HepG2 (cell line): ENCODE results near the gene PSMD5. TPM values are rescaled to one million over a fixed set of nuclear protein-coding genes. Genes with fewer than 3 reads are reported as not detected.

Source experiments
- ATF7-NPFF ChIP-seq: sonication (generic); formaldehyde crosslinking; IDR thresholded peaks from 2 replicates; pipeline ENCODE4 v1.8.1; 2023; ENCODE audit warnings: mild to moderate bottlenecking, low read depth, missing genetic modification reagents, moderate library complexity
- BATF2 ChIP-seq: sonication (generic); formaldehyde crosslinking; IDR thresholded peaks from 2 replicates; pipeline ENCODE4 v1.8.0; 2022; ENCODE audit warnings: mild to moderate bottlenecking, missing genetic modification reagents, moderate library complexity
- CCDC6 ChIP-seq: sonication (generic); formaldehyde crosslinking; IDR thresholded peaks from 2 replicates; pipeline ENCODE4 v1.8.1; 2022; ENCODE audit warnings: mild to moderate bottlenecking, missing genetic modification reagents, moderate library complexity
- EP300 ChIP-seq, 3 experiments: sonication (generic) in 1 of 3; formaldehyde crosslinking in 1 of 3; IDR thresholded peaks; 2 replicates each; pipeline versions ENCODE4 v1.5.1 to v1.6.1; 2011 to 2020; ENCODE audit warnings: low read depth in 2 of 3, low read length in 2 of 3, borderline replicate concordance in 1 of 3, improper control_type of control experiment in 1 of 3, mild to moderate bottlenecking in 1 of 3, missing genetic modification reagents in 1 of 3, moderate library complexity in 1 of 3
- ERF ChIP-seq: IDR thresholded peaks from 2 replicates; pipeline ENCODE4 v1.6.1; 2018; ENCODE audit warnings: missing biosample characterization, missing genetic modification reagents
- JUNB ChIP-seq: sonication (generic); formaldehyde crosslinking; IDR thresholded peaks from 2 replicates; pipeline ENCODE4 v1.8.0; 2022; ENCODE audit warnings: missing genetic modification reagents, mild to moderate bottlenecking, borderline replicate concordance
- KLF15 ChIP-seq: sonication (generic); formaldehyde crosslinking; IDR thresholded peaks from 2 replicates; pipeline ENCODE4 v1.8.1; 2023; ENCODE audit warnings: borderline replicate concordance, mild to moderate bottlenecking, inconsistent platforms, missing genetic modification reagents, mixed read lengths
- MIER3 ChIP-seq: IDR thresholded peaks from 2 replicates; pipeline ENCODE4 v1.6.1; 2016; ENCODE audit warnings: missing compliant biosample characterization, borderline replicate concordance
- MXD4 ChIP-seq: IDR thresholded peaks from 2 replicates; pipeline ENCODE4 v1.6.1; 2016; ENCODE audit warnings: mild to moderate bottlenecking, missing biosample characterization, missing genetic modification reagents
- NPAS2 ChIP-seq: sonication (generic); formaldehyde crosslinking; IDR thresholded peaks from 2 replicates; pipeline ENCODE4 v1.8.0; 2022; ENCODE audit warnings: mild to moderate bottlenecking, missing genetic modification reagents, borderline replicate concordance
- NR2F2 ChIP-seq: IDR thresholded peaks from 2 replicates; pipeline ENCODE4 v1.6.1; 2012; ENCODE audit warnings: low read depth, inconsistent platforms, borderline replicate concordance
- PHB2 ChIP-seq: fragments of 450-650 bp; IDR thresholded peaks from 2 replicates; pipeline ENCODE4 v1.6.1; 2018; ENCODE audit not compliant: partially characterized antibody
- SRSF1 ChIP-seq: fragments of 200-400 bp; formaldehyde crosslinking; optimal IDR thresholded peaks from 2 replicates; pipeline ENCODE3; 2017; ENCODE audit warnings: mild to moderate bottlenecking, low read depth, low read length, moderate library complexity
- ZBTB34 ChIP-seq: sonication (generic); formaldehyde crosslinking; IDR thresholded peaks from 2 replicates; pipeline ENCODE4 v1.8.0; 2022; ENCODE audit warnings: mild to moderate bottlenecking, missing genetic modification reagents
- ZNF326 ChIP-seq: sonication (generic); formaldehyde crosslinking; IDR thresholded peaks from 2 replicates; pipeline ENCODE4 v1.4.0; 2020; ENCODE audit warnings: missing genetic modification reagents, borderline replicate concordance
- ZNF337 ChIP-seq: sonication (generic); formaldehyde crosslinking; IDR thresholded peaks from 2 replicates; pipeline ENCODE4 v1.5.1; 2020; ENCODE audit warnings: missing genetic modification reagents, low read depth, mild to moderate bottlenecking, borderline replicate concordance
- ZNF468 ChIP-seq: sonication (generic); formaldehyde crosslinking; IDR thresholded peaks from 2 replicates; pipeline ENCODE4 v1.8.0; 2022; ENCODE audit warnings: mild to moderate bottlenecking, moderate library complexity, missing genetic modification reagents
- ZNF607 ChIP-seq: sonication (generic); formaldehyde crosslinking; IDR thresholded peaks from 2 replicates; pipeline ENCODE4 v1.5.1; 2020; ENCODE audit warnings: missing genetic modification reagents, mild to moderate bottlenecking, borderline replicate concordance
- polyA plus RNA-seq, 8 experiments: library from polyadenylated mRNA; depleted of rRNA in 3 of 8; stranded (reverse) in 7 of 8; unstranded in 1 of 8; fragments of >200 nt; fragmentation: Illumina TruSeq in 4 of 8; extraction: Trizol in 4 of 8; gene quantifications; 2 replicates each; pipeline versions ENCODE4 v1.2.1 to v1.2.3, GENCODE V29; 2011 to 2016; ENCODE audit warnings: low read depth in 4 of 8, missing spikeins in 1 of 8, mixed read lengths in 1 of 8; ENCODE audit not compliant: insufficient read depth in 1 of 8
- total RNA-seq, 5 experiments: library from RNA; depleted of rRNA; stranded (reverse); fragments of >200 nt; fragmentation: Illumina TruSeq; extraction: Trizol; gene quantifications; 2 replicates each; pipeline ENCODE4 v1.2.3, GENCODE V29; 2016; ENCODE audit warnings: low read depth in 1 of 5
- TF ChIP-seq, protein P1 (sequence below): sonication (generic); formaldehyde crosslinking; IDR thresholded peaks from 2 replicates; pipeline ENCODE4 v1.4.0; 2020; ENCODE audit warnings: missing genetic modification reagents, borderline replicate concordance
- TF ChIP-seq, protein P2 (sequence below): sonication (generic); formaldehyde crosslinking; IDR thresholded peaks from 2 replicates; pipeline ENCODE4 v1.8.0; 2022; ENCODE audit warnings: mild to moderate bottlenecking, missing genetic modification reagents, moderate library complexity

Gene PSMD5
- total and polyA plus RNA-seq, 2 of the 13 experiments (the other 11 are each of a cell fraction or from before 2014, with no cell fraction given), result 12.7 to 18.1 TPM

DNA sequence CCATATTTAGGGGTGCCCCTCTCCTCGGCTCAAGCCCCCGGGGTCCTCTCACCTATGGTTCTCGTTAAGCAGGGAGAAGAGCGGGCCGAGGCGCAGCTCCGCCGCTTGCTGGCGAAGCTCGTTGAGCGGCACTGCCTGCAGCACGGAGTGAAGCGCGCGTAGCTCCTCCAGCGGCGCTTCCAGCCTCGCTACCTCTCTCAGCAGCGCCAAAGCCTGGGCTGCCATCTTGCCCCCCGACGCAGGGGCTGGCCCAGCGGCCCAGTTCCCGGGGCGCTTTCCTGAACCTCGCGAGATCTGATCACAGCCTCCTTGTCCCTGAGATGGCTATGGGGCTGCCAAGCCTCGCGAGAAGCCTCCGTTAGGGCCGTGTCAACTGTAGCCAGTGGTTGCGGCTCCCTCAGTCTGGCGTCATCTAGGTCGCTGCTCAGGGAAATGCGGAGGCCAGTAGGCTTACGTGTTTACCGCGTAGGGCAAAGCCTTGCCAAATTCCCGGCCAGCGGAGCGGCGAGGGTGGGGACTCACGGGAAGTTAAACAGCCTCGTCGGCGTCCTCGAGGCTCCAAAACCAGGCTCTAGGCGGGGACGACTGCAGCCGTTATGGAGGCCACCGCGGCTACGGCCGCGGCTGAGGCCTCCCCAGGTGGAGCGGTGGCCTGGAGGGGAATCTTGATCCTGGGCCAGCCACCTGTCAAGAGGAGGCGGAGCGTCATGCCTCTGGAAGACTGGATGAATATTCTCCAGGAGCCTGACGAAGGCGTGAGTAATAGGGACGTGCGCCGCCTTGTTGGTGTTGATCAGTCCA is at the start of gene PSMD5 (continued):
- no peak for TF ChIP-seq ZNF468
- peak; percentile 36; the same call in 1 of the 2 replicates for TF ChIP-seq MIER3
- no peak for TF ChIP-seq NR2F2
- no peak for TF ChIP-seq PHB2
- peak; percentile 86; the same call in 1 of the 2 replicates for TF ChIP-seq KLF15
- no peak; the same call in 1 of the 2 replicates for TF ChIP-seq CCDC6 (CRISPR knock-in tag)
- no peak for TF ChIP-seq JUNB (CRISPR knock-in tag)
- TF ChIP-seq ERF (CRISPR knock-in tag), result peak; percentile 79
- TF ChIP-seq ZNF337 (CRISPR knock-in tag), result no peak
- TF ChIP-seq ZBTB34 (CRISPR knock-in tag), result no peak
- TF ChIP-seq MXD4 (CRISPR knock-in tag), result no peak; the same call in 1 of the 2 replicates
- peak; percentile 48; the same call in 1 of the 2 replicates for TF ChIP-seq ZNF607 (CRISPR knock-in tag)
- no peak for TF ChIP-seq ZNF326 (CRISPR knock-in tag)
- peak; percentile 53; the same call in 1 of the 2 replicates for TF ChIP-seq ATF7-NPFF (CRISPR knock-in tag)
- TF ChIP-seq, protein P1, sequence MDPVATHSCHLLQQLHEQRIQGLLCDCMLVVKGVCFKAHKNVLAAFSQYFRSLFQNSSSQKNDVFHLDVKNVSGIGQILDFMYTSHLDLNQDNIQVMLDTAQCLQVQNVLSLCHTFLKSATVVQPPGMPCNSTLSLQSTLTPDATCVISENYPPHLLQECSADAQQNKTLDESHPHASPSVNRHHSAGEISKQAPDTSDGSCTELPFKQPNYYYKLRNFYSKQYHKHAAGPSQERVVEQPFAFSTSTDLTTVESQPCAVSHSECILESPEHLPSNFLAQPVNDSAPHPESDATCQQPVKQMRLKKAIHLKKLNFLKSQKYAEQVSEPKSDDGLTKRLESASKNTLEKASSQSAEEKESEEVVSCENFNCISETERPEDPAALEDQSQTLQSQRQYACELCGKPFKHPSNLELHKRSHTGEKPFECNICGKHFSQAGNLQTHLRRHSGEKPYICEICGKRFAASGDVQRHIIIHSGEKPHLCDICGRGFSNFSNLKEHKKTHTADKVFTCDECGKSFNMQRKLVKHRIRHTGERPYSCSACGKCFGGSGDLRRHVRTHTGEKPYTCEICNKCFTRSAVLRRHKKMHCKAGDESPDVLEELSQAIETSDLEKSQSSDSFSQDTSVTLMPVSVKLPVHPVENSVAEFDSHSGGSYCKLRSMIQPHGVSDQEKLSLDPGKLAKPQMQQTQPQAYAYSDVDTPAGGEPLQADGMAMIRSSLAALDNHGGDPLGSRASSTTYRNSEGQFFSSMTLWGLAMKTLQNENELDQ, result no peak
- TF ChIP-seq BATF2 (CRISPR knock-in tag), result no peak
- TF ChIP-seq NPAS2 (CRISPR knock-in tag), result no peak
- no peak for TF ChIP-seq EP300 (IDR thresholded peaks at IDR 0.05; ENCODE audit: low read depth in 2 of 2, low read length in 2 of 2)
- TF ChIP-seq EP300 (CRISPR knock-in tag; IDR thresholded peaks at IDR 0.05; ENCODE audit: borderline replicate concordance), result no peak; the same call in 1 of the 2 replicates
- no peak for TF ChIP-seq SRSF1
- TF ChIP-seq, protein P2, sequence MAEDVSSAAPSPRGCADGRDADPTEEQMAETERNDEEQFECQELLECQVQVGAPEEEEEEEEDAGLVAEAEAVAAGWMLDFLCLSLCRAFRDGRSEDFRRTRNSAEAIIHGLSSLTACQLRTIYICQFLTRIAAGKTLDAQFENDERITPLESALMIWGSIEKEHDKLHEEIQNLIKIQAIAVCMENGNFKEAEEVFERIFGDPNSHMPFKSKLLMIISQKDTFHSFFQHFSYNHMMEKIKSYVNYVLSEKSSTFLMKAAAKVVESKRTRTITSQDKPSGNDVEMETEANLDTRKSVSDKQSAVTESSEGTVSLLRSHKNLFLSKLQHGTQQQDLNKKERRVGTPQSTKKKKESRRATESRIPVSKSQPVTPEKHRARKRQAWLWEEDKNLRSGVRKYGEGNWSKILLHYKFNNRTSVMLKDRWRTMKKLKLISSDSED, result no peak
